GM19397 (cell line): ENCODE measurements around the gene SUSD2.

Source experiments
- ATAC-seq: cut with Tn5 transposase; IDR thresholded peaks from one replicate; pipeline ENCODE4 v1.9.1; 2021; ENCODE audit warnings: mild to moderate bottlenecking, moderate library complexity; ENCODE audit not compliant: unreplicated experiment

The SUSD2 gene

GRCh38 chr22:24153353-24153752, 27.9 kb upstream of the SUSD2 start:
- ATAC-seq, result no peak

GRCh38 chr22:24153959-24154358, 27.3 kb upstream of the SUSD2 start:
- no peak for ATAC-seq

GRCh38 chr22:24154826-24155225, 26.5 kb upstream of the SUSD2 start:
- ATAC-seq, result no peak

- ATAC-seq, result peak; percentile 29
Observed at GRCh38 chr22:24155627-24156140, 25.6 kb upstream of the SUSD2 start.

GRCh38 chr22:24156141-24156912, 25.0 kb upstream of the SUSD2 start:
- peak; percentile 36 for ATAC-seq

- peak; percentile 65 for ATAC-seq
Observed at GRCh38 chr22:24156913-24157821, 24.1 kb upstream of the SUSD2 start.

GRCh38 chr22:24157822-24158135, 23.5 kb upstream of the SUSD2 start:
- no peak for ATAC-seq

- no peak for ATAC-seq
Observed at GRCh38 chr22:24159650-24160049, 21.6 kb upstream of the SUSD2 start.

GRCh38 chr22:24160546-24160945, 20.7 kb upstream of the SUSD2 start:
- ATAC-seq, result no peak

GRCh38 chr22:24161485-24161884, 19.8 kb upstream of the SUSD2 start:
- no peak for ATAC-seq

- ATAC-seq, result no peak
Observed at GRCh38 chr22:24161909-24162308, 19.4 kb upstream of the SUSD2 start.

GRCh38 chr22:24162436-24162835, 18.9 kb upstream of the SUSD2 start:
- no peak for ATAC-seq

- ATAC-seq, result no peak
Observed at GRCh38 chr22:24164243-24164642, 17.0 kb upstream of the SUSD2 start.

- ATAC-seq, result no peak
Observed at GRCh38 chr22:24164940-24165339, 16.3 kb upstream of the SUSD2 start.

- no peak for ATAC-seq
Observed at GRCh38 chr22:24165673-24166072, 15.6 kb upstream of the SUSD2 start.

- ATAC-seq, result no peak
Observed at GRCh38 chr22:24166811-24167210, 14.5 kb upstream of the SUSD2 start.

GRCh38 chr22:24169439-24170058, 11.7 kb upstream of the SUSD2 start:
- ATAC-seq, result no peak

GRCh38 chr22:24170188-24170587, 11.1 kb upstream of the SUSD2 start:
- no peak for ATAC-seq

GRCh38 chr22:24170632-24171031, 10.7 kb upstream of the SUSD2 start:
- no peak for ATAC-seq

- ATAC-seq, result no peak
Observed at GRCh38 chr22:24171822-24172221, 9.5 kb upstream of the SUSD2 start.

GRCh38 chr22:24175160-24175808, 6.0 kb upstream of the SUSD2 start:
- no peak for ATAC-seq
